GM19328 (cell line): ENCODE data around the gene DISP2.
A peak's percentile ranks its signal among the peaks of the same experiment; 100 is the strongest.

ENCODE experiments used
- ATAC-seq: cut with Tn5 transposase; IDR thresholded peaks from one replicate; pipeline ENCODE4 v1.9.1; 2021; ENCODE audit warnings: mild to moderate bottlenecking, moderate library complexity; ENCODE audit not compliant: unreplicated experiment

DISP2 gene

GRCh38 chr15:40357723-40358470 lies at the start of gene DISP2:
DISP2 (plus strand) TSS chr15:40358219; CDS start chr15:40358322, 103 bp downstream.
- peak; percentile 85 for ATAC-seq

- no peak for ATAC-seq
These were observed 48.6 kb upstream of the DISP2 start for GRCh38 chr15:40309344-40309862.

- ATAC-seq = no peak
These were observed 47.7 kb upstream of the DISP2 start for GRCh38 chr15:40310001-40310959.

- ATAC-seq = no peak
These were observed 47.0 kb upstream of the DISP2 start for GRCh38 chr15:40310993-40311392.

GRCh38 chr15:40312370-40313158 lies 45.5 kb upstream of the DISP2 start:
- no peak for ATAC-seq

GRCh38 chr15:40313531-40314398 lies 44.3 kb upstream of the DISP2 start:
- ATAC-seq = no peak

GRCh38 chr15:40314723-40315276 lies 43.2 kb upstream of the DISP2 start:
- ATAC-seq = no peak

- ATAC-seq = no peak
These were observed 41.1 kb upstream of the DISP2 start for GRCh38 chr15:40316931-40317330.

- ATAC-seq = no peak
These were observed 40.4 kb upstream of the DISP2 start for GRCh38 chr15:40317580-40317979.

GRCh38 chr15:40320409-40320808 lies 37.6 kb upstream of the DISP2 start:
- ATAC-seq = no peak

GRCh38 chr15:40320931-40321371 lies 37.1 kb upstream of the DISP2 start:
- no peak for ATAC-seq

GRCh38 chr15:40322531-40323238 lies 35.3 kb upstream of the DISP2 start:
- no peak for ATAC-seq

GRCh38 chr15:40323239-40323952 lies 34.6 kb upstream of the DISP2 start, which contains the start of gene INAFM2:
INAFM2 (plus strand) TSS chr15:40323692; CDS start chr15:40324056, 364 bp downstream.
- ATAC-seq = peak; percentile 83

- peak; percentile 3 for ATAC-seq
These were observed 33.8 kb upstream of the DISP2 start for GRCh38 chr15:40323953-40324937.

GRCh38 chr15:40325188-40325587 lies 32.8 kb upstream of the DISP2 start:
- ATAC-seq = no peak

GRCh38 chr15:40325700-40326099 lies 32.3 kb upstream of the DISP2 start:
- no peak for ATAC-seq

- ATAC-seq = no peak
These were observed 30.6 kb upstream of the DISP2 start for GRCh38 chr15:40327457-40327856.
